ENCODE measurements around the gene MRTFB.
"Not testable (repeated sequence)": the region's sequence is repeated elsewhere in the genome, so short reads cannot be mapped to it uniquely, and the experiment has no call there.

Gene MRTFB

GRCh38 chr16:14122430-14122829 is 51.3 kb downstream of the MRTFB start:
- H3K4me3 Mint-ChIP-seq; H3K36me3 Mint-ChIP-seq (ENCODE audit: low read depth); H3K9me3 Mint-ChIP-seq; H3K27me3 Mint-ChIP-seq; H3K27ac Mint-ChIP-seq; ATAC-seq; DNase-seq: not testable (repeated sequence)
- H3K4me1 Mint-ChIP-seq, result peaks cover 17% of the 10 kb centered on the region

DNA sequence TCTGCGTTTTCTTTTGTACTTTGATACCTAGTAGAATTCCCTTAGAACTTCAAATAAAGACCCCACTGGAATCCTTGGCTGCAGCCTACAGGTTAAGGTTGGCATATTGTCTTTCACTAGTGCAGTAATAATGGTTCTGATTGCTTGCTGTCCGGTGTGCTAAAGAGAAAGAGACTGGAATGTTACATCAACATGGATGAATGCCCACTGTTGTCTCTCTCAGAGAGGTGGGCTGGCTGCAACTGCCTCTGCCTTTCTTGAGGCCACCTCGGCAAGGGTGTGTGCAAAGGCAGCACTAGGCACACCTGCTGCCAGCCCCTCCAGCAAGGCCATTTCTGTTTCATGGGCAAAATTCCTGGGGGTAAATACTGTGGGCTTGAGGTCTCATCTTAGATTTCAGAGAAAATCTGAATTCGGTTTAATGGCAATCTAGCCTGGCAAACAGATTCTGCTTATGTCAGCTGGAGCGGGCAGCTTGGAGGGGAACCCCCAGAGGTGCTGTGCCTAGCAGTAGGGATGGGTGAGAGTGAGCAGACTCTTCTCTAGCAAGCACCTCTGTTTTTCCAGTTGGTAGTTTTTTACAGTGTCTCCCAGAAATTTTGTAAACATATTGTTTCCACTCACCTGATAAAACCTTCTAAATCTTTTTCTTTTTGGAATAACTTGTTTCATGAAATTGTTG is 54.0 kb downstream of the MRTFB start:
- Mint-ChIP-seq H3K4me3 (no peak overlapping the region), H3K27ac (no peak overlapping the region), H3K27me3 (no peaks in the 10 kb centered on the region)

GRCh38 chr16:14125708-14126107 is 54.6 kb downstream of the MRTFB start:
- Mint-ChIP-seq H3K4me3 (no peak overlapping the region), H3K36me3 (ENCODE audit: low read depth) (peaks cover 8% of the 10 kb centered on the region), H3K9me3 (no peaks in the 10 kb centered on the region), H3K27me3 (no peaks in the 10 kb centered on the region), H3K27ac (no peak overlapping the region), H3K4me1 (peaks cover 11% of the 10 kb centered on the region)
- ATAC-seq, result no peak
- no peak for DNase-seq

More for the DNA sequence above, 54.0 kb downstream of the MRTFB start:
- Mint-ChIP-seq H3K36me3 (ENCODE audit: low read depth) (peaks cover 6% of the 10 kb centered on the region), H3K9me3 (peaks cover under 1% of the 10 kb centered on the region), H3K4me1 (peaks cover 15% of the 10 kb centered on the region)
- ATAC-seq (no peak), DNase-seq (no peak)

- no peak for DNase-seq
- no peaks in the 10 kb centered on the region for H3K9me3 Mint-ChIP-seq
- peaks cover 2% of the 10 kb centered on the region for H3K36me3 Mint-ChIP-seq (ENCODE audit: low read depth)
- H3K27me3 Mint-ChIP-seq, result no peaks in the 10 kb centered on the region
- H3K4me1 Mint-ChIP-seq, result peaks cover 2% of the 10 kb centered on the region
- no peak for ATAC-seq
- H3K27ac Mint-ChIP-seq, result no peak overlapping the region
- H3K4me3 Mint-ChIP-seq, result no peak overlapping the region
These were observed 57.0 kb downstream of the MRTFB start for GRCh38 chr16:14128097-14128496.

GRCh38 chr16:14129502-14129901 is 58.4 kb downstream of the MRTFB start:
- Mint-ChIP-seq H3K27ac (no peak overlapping the region), H3K36me3 (ENCODE audit: low read depth) (peaks cover 2% of the 10 kb centered on the region), H3K27me3 (no peaks in the 10 kb centered on the region), H3K4me3 (no peak overlapping the region), H3K4me1 (no peaks in the 10 kb centered on the region), H3K9me3 (no peaks in the 10 kb centered on the region)
- ATAC-seq (no peak), DNase-seq (no peak)

- no peak overlapping the region for H3K27ac Mint-ChIP-seq
- DNase-seq (no peak), ATAC-seq (no peak)
- H3K4me3 Mint-ChIP-seq, result no peak overlapping the region
- H3K4me1 Mint-ChIP-seq, result no peaks in the 10 kb centered on the region
- no peaks in the 10 kb centered on the region for H3K27me3 Mint-ChIP-seq
- no peaks in the 10 kb centered on the region for H3K9me3 Mint-ChIP-seq
- peaks cover 4% of the 10 kb centered on the region for H3K36me3 Mint-ChIP-seq (ENCODE audit: low read depth)
These were observed 60.9 kb downstream of the MRTFB start for GRCh38 chr16:14131774-14132695.

- Mint-ChIP-seq H3K4me3 (no peak overlapping the region), H3K27me3 (no peaks in the 10 kb centered on the region), H3K27ac (no peak overlapping the region), H3K9me3 (no peaks in the 10 kb centered on the region), H3K4me1 (no peaks in the 10 kb centered on the region), H3K36me3 (ENCODE audit: low read depth) (peaks cover 4% of the 10 kb centered on the region)
- no peak for DNase-seq
- no peak for ATAC-seq
These were observed 61.6 kb downstream of the MRTFB start for GRCh38 chr16:14132696-14133048.

DNA sequence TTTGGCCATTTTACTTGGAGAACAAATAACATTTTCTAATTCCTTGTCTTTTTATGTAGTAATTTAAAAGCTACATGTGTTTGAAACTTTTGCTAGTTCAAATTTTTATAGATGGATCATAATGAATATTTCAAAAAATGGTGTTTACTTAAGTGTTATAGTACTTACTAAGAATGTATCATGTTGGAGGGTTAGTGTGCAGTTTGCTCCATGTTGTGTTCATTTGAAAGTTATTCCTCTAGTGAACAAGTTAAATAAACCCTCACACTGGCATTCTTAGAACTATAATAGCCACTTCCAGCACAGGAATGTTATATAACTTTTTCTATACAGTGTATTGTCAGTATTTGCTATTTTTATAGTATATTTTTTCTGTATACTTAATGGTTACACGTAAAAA is 62.8 kb downstream of the MRTFB start:
- ATAC-seq (no peak), DNase-seq (no peak)
- Mint-ChIP-seq H3K27ac (no peak overlapping the region), H3K4me3 (no peak overlapping the region), H3K27me3 (no peaks in the 10 kb centered on the region), H3K4me1 (peaks cover under 1% of the 10 kb centered on the region), H3K9me3 (peaks cover 6% of the 10 kb centered on the region), H3K36me3 (ENCODE audit: low read depth) (peaks cover 11% of the 10 kb centered on the region)

- peaks cover 14% of the 10 kb centered on the region for H3K36me3 Mint-ChIP-seq (ENCODE audit: low read depth)
- DNase-seq, result no peak
- H3K9me3 Mint-ChIP-seq, result peaks cover 6% of the 10 kb centered on the region
- H3K27ac Mint-ChIP-seq, result no peak overlapping the region
- peaks cover 4% of the 10 kb centered on the region for H3K4me1 Mint-ChIP-seq
- ATAC-seq, result no peak
- H3K27me3 Mint-ChIP-seq, result no peaks in the 10 kb centered on the region
- H3K4me3 Mint-ChIP-seq, result no peak overlapping the region
These were observed 64.6 kb downstream of the MRTFB start for GRCh38 chr16:14135704-14136103.

DNA sequence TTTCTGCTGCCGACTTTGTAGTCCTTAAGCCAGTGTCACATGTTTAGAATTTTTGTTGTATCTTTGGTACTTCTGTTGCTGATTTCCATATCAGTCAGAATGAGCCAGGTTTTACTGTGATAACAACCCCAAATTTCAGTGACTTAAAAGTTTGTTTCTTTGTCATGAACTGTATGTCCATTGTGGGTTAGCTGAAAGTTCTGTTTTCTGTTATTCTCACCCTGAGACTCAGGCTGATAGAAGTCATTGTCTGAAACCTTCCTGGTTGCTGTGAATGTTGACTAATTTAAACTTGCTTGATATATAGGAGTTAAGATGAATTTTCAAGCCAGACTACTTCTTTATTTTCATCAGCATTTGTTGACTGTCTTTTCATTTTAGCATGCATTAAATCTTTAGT is 68.8 kb downstream of the MRTFB start:
- peaks cover 16% of the 10 kb centered on the region for H3K36me3 Mint-ChIP-seq (ENCODE audit: low read depth)
- H3K4me3 Mint-ChIP-seq, result no peak overlapping the region
- peaks cover 6% of the 10 kb centered on the region for H3K9me3 Mint-ChIP-seq
- no peak overlapping the region for H3K27ac Mint-ChIP-seq
- no peak for DNase-seq
- ATAC-seq, result no peak
- peaks cover 4% of the 10 kb centered on the region for H3K4me1 Mint-ChIP-seq
- H3K27me3 Mint-ChIP-seq, result no peaks in the 10 kb centered on the region

- Mint-ChIP-seq H3K27ac (no peak overlapping the region), H3K4me3 (no peak overlapping the region), H3K4me1 (peaks cover 4% of the 10 kb centered on the region), H3K9me3 (peaks cover 6% of the 10 kb centered on the region), H3K36me3 (ENCODE audit: low read depth) (peaks cover 16% of the 10 kb centered on the region), H3K27me3 (no peaks in the 10 kb centered on the region)
- DNase-seq (no peak), ATAC-seq (no peak)
These were observed 69.8 kb downstream of the MRTFB start for GRCh38 chr16:14140923-14141322.

DNA sequence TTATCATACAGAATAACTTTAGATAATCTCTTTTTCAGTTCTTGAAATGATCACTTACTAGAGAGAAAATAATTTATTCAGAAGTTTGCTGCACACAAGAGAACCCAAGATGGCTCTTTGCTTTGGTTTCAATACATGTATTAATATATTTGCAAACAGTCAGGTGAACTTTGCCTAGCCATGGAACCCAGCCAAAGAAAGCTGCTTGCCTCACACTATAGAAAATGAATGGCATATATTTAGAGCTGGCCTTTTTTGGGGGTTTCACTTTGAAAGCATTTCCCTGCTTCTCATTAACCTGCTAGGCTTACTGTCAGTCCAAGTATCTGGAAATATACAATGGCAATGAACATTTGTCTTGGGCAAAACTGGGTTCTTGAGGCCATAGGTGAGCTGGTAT is 75.3 kb downstream of the MRTFB start:
- Mint-ChIP-seq H3K9me3 (no peaks in the 10 kb centered on the region), H3K36me3 (ENCODE audit: low read depth) (peaks cover 4% of the 10 kb centered on the region), H3K27me3 (no peaks in the 10 kb centered on the region), H3K4me3 (no peak overlapping the region), H3K4me1 (no peaks in the 10 kb centered on the region), H3K27ac (no peak overlapping the region)
- DNase-seq (no peak), ATAC-seq (no peak)

- no peak overlapping the region for H3K27ac Mint-ChIP-seq
- DNase-seq (no peak), ATAC-seq (no peak)
- H3K27me3 Mint-ChIP-seq, result no peaks in the 10 kb centered on the region
- H3K9me3 Mint-ChIP-seq, result no peaks in the 10 kb centered on the region
- H3K4me1 Mint-ChIP-seq, result no peaks in the 10 kb centered on the region
- H3K36me3 Mint-ChIP-seq (ENCODE audit: low read depth), result peaks cover 1% of the 10 kb centered on the region
- no peak overlapping the region for H3K4me3 Mint-ChIP-seq
These were observed 76.9 kb downstream of the MRTFB start for GRCh38 chr16:14148016-14148415.

GRCh38 chr16:14148569-14148968 is 77.5 kb downstream of the MRTFB start:
- ATAC-seq (no peak), DNase-seq (no peak)
- peaks cover 1% of the 10 kb centered on the region for H3K36me3 Mint-ChIP-seq (ENCODE audit: low read depth)
- no peaks in the 10 kb centered on the region for H3K27me3 Mint-ChIP-seq
- H3K27ac Mint-ChIP-seq, result no peak overlapping the region
- no peaks in the 10 kb centered on the region for H3K4me1 Mint-ChIP-seq
- no peaks in the 10 kb centered on the region for H3K9me3 Mint-ChIP-seq
- H3K4me3 Mint-ChIP-seq, result no peak overlapping the region

GRCh38 chr16:14150796-14151195 is 79.7 kb downstream of the MRTFB start:
- H3K27me3 Mint-ChIP-seq, result no peaks in the 10 kb centered on the region
- H3K4me3 Mint-ChIP-seq, result no peak overlapping the region
- no peak for DNase-seq
- H3K9me3 Mint-ChIP-seq, result no peaks in the 10 kb centered on the region
- H3K36me3 Mint-ChIP-seq (ENCODE audit: low read depth), result peaks cover 1% of the 10 kb centered on the region
- no peak overlapping the region for H3K27ac Mint-ChIP-seq
- ATAC-seq, result no peak
- H3K4me1 Mint-ChIP-seq, result no peaks in the 10 kb centered on the region
